Measurements from ENCODE around the gene PKP1. TPM values are rescaled to one million over a fixed set of nuclear protein-coding genes. Genes with fewer than 3 reads are reported as not detected.

The PKP1 gene
- total RNA-seq, 1 donor from 2014 or later = not detected

GRCh38 chr1:201310251-201310985 is 27.1 kb downstream of the PKP1 start:
- TF ChIP-seq CTCF (conservative IDR thresholded peaks at IDR 0.05) = no peak
- no peak overlapping the region for H3K27ac Mint-ChIP-seq (ENCODE audit: unreplicated experiment)
- H3K36me3 Mint-ChIP-seq (ENCODE audit: low read depth) = no peaks in the 10 kb centered on the region
- DNase-seq (ENCODE audit: low read depth, low spot score) = no peak
- no peak overlapping the region for H3K4me3 Mint-ChIP-seq
- H3K9me3 Mint-ChIP-seq = no peaks in the 10 kb centered on the region
- peaks cover 25% of the 10 kb centered on the region for H3K27me3 Mint-ChIP-seq (ENCODE audit: low read depth)
- peaks cover 15% of the 10 kb centered on the region for H3K4me1 Mint-ChIP-seq

GRCh38 chr1:201310986-201311355 is 27.7 kb downstream of the PKP1 start:
- Mint-ChIP-seq H3K36me3 (ENCODE audit: low read depth) (no peaks in the 10 kb centered on the region), H3K27ac (ENCODE audit: unreplicated experiment) (no peak overlapping the region), H3K4me3 (no peak overlapping the region), H3K9me3 (peaks cover 3% of the 10 kb centered on the region), H3K27me3 (ENCODE audit: low read depth) (peaks cover 23% of the 10 kb centered on the region), H3K4me1 (peaks cover 15% of the 10 kb centered on the region)
- no peak for TF ChIP-seq CTCF (conservative IDR thresholded peaks at IDR 0.05)
- DNase-seq (ENCODE audit: low read depth, low spot score) = no peak

GRCh38 chr1:201311356-201312011 is 28.2 kb downstream of the PKP1 start:
- H3K9me3 Mint-ChIP-seq = peaks cover 4% of the 10 kb centered on the region
- H3K27ac Mint-ChIP-seq (ENCODE audit: unreplicated experiment) = no peak overlapping the region
- H3K4me3 Mint-ChIP-seq = no peak overlapping the region
- TF ChIP-seq CTCF (conservative IDR thresholded peaks at IDR 0.05) = no peak
- no peak for DNase-seq (ENCODE audit: low read depth, low spot score)
- peaks cover 15% of the 10 kb centered on the region for H3K4me1 Mint-ChIP-seq
- H3K27me3 Mint-ChIP-seq (ENCODE audit: low read depth) = peaks cover 23% of the 10 kb centered on the region
- no peaks in the 10 kb centered on the region for H3K36me3 Mint-ChIP-seq (ENCODE audit: low read depth)

GRCh38 chr1:201312298-201312697 is 29.0 kb downstream of the PKP1 start:
- no peak for TF ChIP-seq CTCF (conservative IDR thresholded peaks at IDR 0.05)
- Mint-ChIP-seq H3K27ac (ENCODE audit: unreplicated experiment) (no peak overlapping the region), H3K4me1 (peaks cover 15% of the 10 kb centered on the region), H3K36me3 (ENCODE audit: low read depth) (no peaks in the 10 kb centered on the region), H3K27me3 (ENCODE audit: low read depth) (peaks cover 23% of the 10 kb centered on the region), H3K4me3 (no peak overlapping the region), H3K9me3 (peaks cover 4% of the 10 kb centered on the region)
- no peak for DNase-seq (ENCODE audit: low read depth, low spot score)

GRCh38 chr1:201313086-201313485 is 29.8 kb downstream of the PKP1 start:
- H3K4me1 Mint-ChIP-seq = peaks cover 15% of the 10 kb centered on the region
- DNase-seq (ENCODE audit: low read depth, low spot score) = no peak
- H3K36me3 Mint-ChIP-seq (ENCODE audit: low read depth) = no peaks in the 10 kb centered on the region
- no peak for TF ChIP-seq CTCF (conservative IDR thresholded peaks at IDR 0.05)
- no peak overlapping the region for H3K4me3 Mint-ChIP-seq
- H3K9me3 Mint-ChIP-seq = peaks cover 4% of the 10 kb centered on the region
- peaks cover 22% of the 10 kb centered on the region for H3K27me3 Mint-ChIP-seq (ENCODE audit: low read depth)
- no peak overlapping the region for H3K27ac Mint-ChIP-seq (ENCODE audit: unreplicated experiment)

Data from neural crest cell (in vitro differentiated cells).